GM23338 (cell line): ENCODE measurements around the gene GHSR. TPM values are rescaled to one million over a fixed set of nuclear protein-coding genes. Genes with fewer than 3 reads are reported as not detected.

Source experiments
- ATAC-seq: fragments of 200-7000 bp; cut with Tn5 transposase; 3 replicates; pipeline ENCODE4 v1.9.1; 2020
- DNase-seq: peaks from one replicate; pipeline ENCODE4 v3.0.0-alpha.2; 2015; ENCODE audit warnings: low spot score
- H2AFZ ChIP-seq: fragments of 200-600 bp; sonication (generic); 2 replicates; pipeline ENCODE4 v1.8.0; 2016; ENCODE audit warnings: antibody characterized with exemption, mild to moderate bottlenecking, moderate library complexity
- H3F3A ChIP-seq: fragments of 200-600 bp; sonication (generic); replicated peaks from 2 replicates; pipeline ENCODE4 v1.8.0; 2017; ENCODE audit warnings: antibody characterized with exemption, mixed run types, low read depth
- H3K27ac ChIP-seq: fragments of 200-600 bp; sonication (generic); 2 replicates; pipeline ENCODE4 v1.6.1; 2016; ENCODE audit warnings: low read depth
- H3K27me3 ChIP-seq: fragments of 200-600 bp; sonication (generic); 2 replicates; pipeline ENCODE4 v1.8.0; 2016; ENCODE audit warnings: mild to moderate bottlenecking, mixed run types, moderate library complexity; ENCODE audit not compliant: insufficient read depth
- H3K36me3 ChIP-seq: fragments of 200-600 bp; sonication (generic); 2 replicates; pipeline ENCODE4 v1.8.0; 2016; ENCODE audit warnings: mild to moderate bottlenecking; ENCODE audit not compliant: insufficient read depth
- H3K4me1 ChIP-seq: fragments of 200-600 bp; sonication (generic); 2 replicates; pipeline ENCODE4 v1.8.0; 2016; ENCODE audit warnings: mild to moderate bottlenecking, moderate library complexity; ENCODE audit not compliant: insufficient read depth
- H3K4me2 ChIP-seq: fragments of 200-600 bp; sonication (generic); 2 replicates; pipeline ENCODE4 v1.7.1; 2017; ENCODE audit warnings: mixed run types
- H3K4me3 ChIP-seq: fragments of 200-600 bp; sonication (generic); 2 replicates; pipeline ENCODE4 v1.6.1; 2016; ENCODE audit warnings: mixed run types
- H3K79me2 ChIP-seq: fragments of 200-600 bp; sonication (generic); replicated peaks from 2 replicates; pipeline ENCODE4 v1.8.0; 2017; ENCODE audit warnings: mild to moderate bottlenecking; ENCODE audit not compliant: insufficient read depth
- H3K9me2 ChIP-seq: fragments of 200-600 bp; sonication (generic); 2 replicates; pipeline ENCODE4 v1.8.0; 2017; ENCODE audit not compliant: insufficient read depth
- H4K20me1 ChIP-seq: fragments of 200-600 bp; sonication (generic); replicated peaks from 2 replicates; pipeline ENCODE4 v1.8.0; 2017; ENCODE audit warnings: mild to moderate bottlenecking; ENCODE audit not compliant: insufficient read depth
- H3K27ac Mint-ChIP-seq: 2 replicates; pipeline ENCODE4 v1.8.0; 2020; ENCODE audit warnings: inconsistent platforms, mild to moderate bottlenecking, moderate library complexity, mixed read lengths
- H3K27me3 Mint-ChIP-seq: 3 replicates; pipeline ENCODE4 v1.8.0; 2022; ENCODE audit warnings: low read depth, mild to moderate bottlenecking, moderate library complexity, mixed read lengths, inconsistent platforms; ENCODE audit not compliant: insufficient read depth, poor library complexity
- H3K36me3 Mint-ChIP-seq: 3 replicates; pipeline ENCODE4 v1.8.0; 2021; ENCODE audit warnings: low read depth, mild to moderate bottlenecking, inconsistent platforms, moderate library complexity, mixed read lengths
- H3K4me1 Mint-ChIP-seq: 3 replicates; pipeline ENCODE4 v1.8.0; 2020; ENCODE audit warnings: mild to moderate bottlenecking, inconsistent platforms, mixed read lengths
- H3K4me3 Mint-ChIP-seq: 3 replicates; pipeline ENCODE4 v1.8.0; 2021; ENCODE audit warnings: moderate library complexity, mild to moderate bottlenecking, inconsistent platforms, mixed read lengths
- H3K9me3 Mint-ChIP-seq: 3 replicates; pipeline ENCODE4 v1.8.0; 2020; ENCODE audit warnings: moderate library complexity, mild to moderate bottlenecking, inconsistent platforms, mixed read lengths
- CREB1 ChIP-seq: fragments of 250-450 bp; sonication (Bioruptor Pico); IDR thresholded peaks from 2 replicates; pipeline ENCODE4 v1.5.0; 2020; ENCODE audit warnings: low read depth, mild to moderate bottlenecking, moderate library complexity
- EZH2 ChIP-seq: fragments of 200-600 bp; sonication (generic); IDR thresholded peaks from one replicate; pipeline ENCODE4 v1.8.0; 2017; ENCODE audit warnings: antibody characterized with exemption, mild to moderate bottlenecking, low read depth; ENCODE audit not compliant: unreplicated experiment
- EZH2phosphoT487 ChIP-seq: fragments of 200-600 bp; sonication (generic); IDR thresholded peaks from one replicate; pipeline ENCODE4 v1.8.1; 2018; ENCODE audit warnings: antibody characterized with exemption; ENCODE audit not compliant: unreplicated experiment
- JUNB ChIP-seq: IDR thresholded peaks from one replicate; pipeline ENCODE4 v1.6.1; 2016; ENCODE audit warnings: antibody characterized with exemption; ENCODE audit not compliant: unreplicated experiment
- NANOG ChIP-seq: IDR thresholded peaks from 2 replicates; pipeline ENCODE4 v1.6.1; 2016; ENCODE audit warnings: antibody characterized with exemption, borderline replicate concordance
- POLR2AphosphoS5 ChIP-seq: IDR thresholded peaks from 2 replicates; pipeline ENCODE4 v1.6.1; 2016; ENCODE audit warnings: antibody characterized with exemption, low read depth
- STAT1 ChIP-seq: IDR thresholded peaks from one replicate; pipeline ENCODE4 v1.6.1; 2016; ENCODE audit warnings: antibody characterized with exemption; ENCODE audit not compliant: unreplicated experiment
- ZNF114 ChIP-seq: fragments of 250-450 bp; sonication (Bioruptor Pico); IDR thresholded peaks from 2 replicates; pipeline ENCODE4 v1.5.0; 2020; ENCODE audit warnings: mild to moderate bottlenecking, moderate library complexity
- ZNF331 ChIP-seq: fragments of 250-450 bp; sonication (Bioruptor Pico); IDR thresholded peaks from 2 replicates; pipeline ENCODE4 v1.5.0; 2020; ENCODE audit warnings: low read depth, mild to moderate bottlenecking, moderate library complexity
- polyA plus RNA-seq: library from polyadenylated mRNA; unstranded; fragments of >200 nt; fragmentation: Nextera tagmentation; extraction: Ambion mirVana; gene quantifications from 2 replicates; pipeline ENCODE4 v1.2.1, GENCODE V29; 2016
- total RNA-seq: library from RNA; depleted of rRNA; stranded (reverse); fragments of >200 nt; shearing (Covaris generic); gene quantifications from 2 replicates; pipeline ENCODE4 v1.2.3, GENCODE V29; 2014
- TF ChIP-seq, protein P1 (sequence below): IDR thresholded peaks from one replicate; pipeline ENCODE4 v1.6.1; 2018; ENCODE audit warnings: antibody characterized with exemption; ENCODE audit not compliant: unreplicated experiment
- TF ChIP-seq, protein P2 (sequence below), 2 experiments: fragments of 200-600 bp in 1 of 2; sonication (generic) in 1 of 2; conservative IDR thresholded peaks; 2 replicates each; pipeline versions ENCODE4 v1.5.1 to v1.6.1; 2016 to 2017; ENCODE audit warnings: antibody characterized with exemption in 2 of 2, low read depth in 2 of 2, mild to moderate bottlenecking in 2 of 2, moderate library complexity in 1 of 2
- TF ChIP-seq, protein P3 (sequence below): fragments of 250-450 bp; sonication (Bioruptor Pico); IDR thresholded peaks from 2 replicates; pipeline ENCODE4 v1.5.0; 2020; ENCODE audit warnings: mild to moderate bottlenecking, moderate library complexity
- TF ChIP-seq, protein P4 (sequence below): IDR thresholded peaks from 2 replicates; pipeline ENCODE4 v1.6.1; 2016; ENCODE audit warnings: antibody characterized with exemption

The GHSR gene
- total and polyA plus RNA-seq, 2 experiments from 2014 or later, result not detected

DNA sequence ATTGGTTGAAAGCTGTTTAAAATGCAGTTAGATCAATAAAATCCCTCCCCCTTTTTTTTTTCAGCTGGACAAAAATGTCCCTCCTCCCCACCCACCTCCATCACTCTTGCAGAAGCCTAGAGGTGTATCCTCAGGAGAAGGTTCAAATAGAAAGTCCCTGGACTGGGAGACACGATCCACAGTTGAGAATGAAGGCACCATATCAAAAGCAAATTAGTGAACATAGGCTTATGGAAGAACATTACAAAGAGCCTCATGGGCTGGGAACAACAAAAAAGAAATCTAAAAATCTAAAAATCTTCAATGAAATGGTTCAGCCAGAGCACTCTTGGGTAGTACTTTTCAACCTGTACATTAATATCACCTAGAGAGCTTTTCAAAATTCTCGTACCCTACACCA, 46.2 kb downstream of the GHSR start:
- no peaks in the 10 kb centered on the region for H3K4me1 ChIP-seq
- no peak overlapping the region for H3K4me3 ChIP-seq
- Mint-ChIP-seq H3K4me1 (no peaks in the 10 kb centered on the region), H3K27me3 (peaks cover 3% of the 10 kb centered on the region), H3K4me3 (no peak overlapping the region), H3K9me3 (peaks cover 5% of the 10 kb centered on the region; the same call in 1 of the 3 replicates), H3K27ac (no peak overlapping the region), H3K36me3 (peaks cover 26% of the 10 kb centered on the region)
- no peak overlapping the region for H2AFZ ChIP-seq
- no peaks in the 10 kb centered on the region for H4K20me1 ChIP-seq
- H3K36me3 ChIP-seq, result no peaks in the 10 kb centered on the region
- H3K27me3 ChIP-seq, result no peaks in the 10 kb centered on the region
- no peaks in the 10 kb centered on the region for H3K9me2 ChIP-seq
- TF ChIP-seq EZH2phosphoT487 (no peak), EZH2 (no peak), NANOG (no peak), ZNF114 (CRISPR knock-in tag) (no peak), POLR2AphosphoS5 (no peak), ZNF331 (CRISPR knock-in tag) (no peak), STAT1 (no peak), JUNB (no peak), CREB1 (CRISPR knock-in tag) (no peak)
- TF ChIP-seq, protein P1, sequence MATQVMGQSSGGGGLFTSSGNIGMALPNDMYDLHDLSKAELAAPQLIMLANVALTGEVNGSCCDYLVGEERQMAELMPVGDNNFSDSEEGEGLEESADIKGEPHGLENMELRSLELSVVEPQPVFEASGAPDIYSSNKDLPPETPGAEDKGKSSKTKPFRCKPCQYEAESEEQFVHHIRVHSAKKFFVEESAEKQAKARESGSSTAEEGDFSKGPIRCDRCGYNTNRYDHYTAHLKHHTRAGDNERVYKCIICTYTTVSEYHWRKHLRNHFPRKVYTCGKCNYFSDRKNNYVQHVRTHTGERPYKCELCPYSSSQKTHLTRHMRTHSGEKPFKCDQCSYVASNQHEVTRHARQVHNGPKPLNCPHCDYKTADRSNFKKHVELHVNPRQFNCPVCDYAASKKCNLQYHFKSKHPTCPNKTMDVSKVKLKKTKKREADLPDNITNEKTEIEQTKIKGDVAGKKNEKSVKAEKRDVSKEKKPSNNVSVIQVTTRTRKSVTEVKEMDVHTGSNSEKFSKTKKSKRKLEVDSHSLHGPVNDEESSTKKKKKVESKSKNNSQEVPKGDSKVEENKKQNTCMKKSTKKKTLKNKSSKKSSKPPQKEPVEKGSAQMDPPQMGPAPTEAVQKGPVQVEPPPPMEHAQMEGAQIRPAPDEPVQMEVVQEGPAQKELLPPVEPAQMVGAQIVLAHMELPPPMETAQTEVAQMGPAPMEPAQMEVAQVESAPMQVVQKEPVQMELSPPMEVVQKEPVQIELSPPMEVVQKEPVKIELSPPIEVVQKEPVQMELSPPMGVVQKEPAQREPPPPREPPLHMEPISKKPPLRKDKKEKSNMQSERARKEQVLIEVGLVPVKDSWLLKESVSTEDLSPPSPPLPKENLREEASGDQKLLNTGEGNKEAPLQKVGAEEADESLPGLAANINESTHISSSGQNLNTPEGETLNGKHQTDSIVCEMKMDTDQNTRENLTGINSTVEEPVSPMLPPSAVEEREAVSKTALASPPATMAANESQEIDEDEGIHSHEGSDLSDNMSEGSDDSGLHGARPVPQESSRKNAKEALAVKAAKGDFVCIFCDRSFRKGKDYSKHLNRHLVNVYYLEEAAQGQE, result no peak
- TF ChIP-seq, protein P2, sequence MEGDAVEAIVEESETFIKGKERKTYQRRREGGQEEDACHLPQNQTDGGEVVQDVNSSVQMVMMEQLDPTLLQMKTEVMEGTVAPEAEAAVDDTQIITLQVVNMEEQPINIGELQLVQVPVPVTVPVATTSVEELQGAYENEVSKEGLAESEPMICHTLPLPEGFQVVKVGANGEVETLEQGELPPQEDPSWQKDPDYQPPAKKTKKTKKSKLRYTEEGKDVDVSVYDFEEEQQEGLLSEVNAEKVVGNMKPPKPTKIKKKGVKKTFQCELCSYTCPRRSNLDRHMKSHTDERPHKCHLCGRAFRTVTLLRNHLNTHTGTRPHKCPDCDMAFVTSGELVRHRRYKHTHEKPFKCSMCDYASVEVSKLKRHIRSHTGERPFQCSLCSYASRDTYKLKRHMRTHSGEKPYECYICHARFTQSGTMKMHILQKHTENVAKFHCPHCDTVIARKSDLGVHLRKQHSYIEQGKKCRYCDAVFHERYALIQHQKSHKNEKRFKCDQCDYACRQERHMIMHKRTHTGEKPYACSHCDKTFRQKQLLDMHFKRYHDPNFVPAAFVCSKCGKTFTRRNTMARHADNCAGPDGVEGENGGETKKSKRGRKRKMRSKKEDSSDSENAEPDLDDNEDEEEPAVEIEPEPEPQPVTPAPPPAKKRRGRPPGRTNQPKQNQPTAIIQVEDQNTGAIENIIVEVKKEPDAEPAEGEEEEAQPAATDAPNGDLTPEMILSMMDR (conservative IDR thresholded peaks at IDR 0.05; ENCODE audit: low read depth in 2 of 2), result no peak
- TF ChIP-seq, protein P3, sequence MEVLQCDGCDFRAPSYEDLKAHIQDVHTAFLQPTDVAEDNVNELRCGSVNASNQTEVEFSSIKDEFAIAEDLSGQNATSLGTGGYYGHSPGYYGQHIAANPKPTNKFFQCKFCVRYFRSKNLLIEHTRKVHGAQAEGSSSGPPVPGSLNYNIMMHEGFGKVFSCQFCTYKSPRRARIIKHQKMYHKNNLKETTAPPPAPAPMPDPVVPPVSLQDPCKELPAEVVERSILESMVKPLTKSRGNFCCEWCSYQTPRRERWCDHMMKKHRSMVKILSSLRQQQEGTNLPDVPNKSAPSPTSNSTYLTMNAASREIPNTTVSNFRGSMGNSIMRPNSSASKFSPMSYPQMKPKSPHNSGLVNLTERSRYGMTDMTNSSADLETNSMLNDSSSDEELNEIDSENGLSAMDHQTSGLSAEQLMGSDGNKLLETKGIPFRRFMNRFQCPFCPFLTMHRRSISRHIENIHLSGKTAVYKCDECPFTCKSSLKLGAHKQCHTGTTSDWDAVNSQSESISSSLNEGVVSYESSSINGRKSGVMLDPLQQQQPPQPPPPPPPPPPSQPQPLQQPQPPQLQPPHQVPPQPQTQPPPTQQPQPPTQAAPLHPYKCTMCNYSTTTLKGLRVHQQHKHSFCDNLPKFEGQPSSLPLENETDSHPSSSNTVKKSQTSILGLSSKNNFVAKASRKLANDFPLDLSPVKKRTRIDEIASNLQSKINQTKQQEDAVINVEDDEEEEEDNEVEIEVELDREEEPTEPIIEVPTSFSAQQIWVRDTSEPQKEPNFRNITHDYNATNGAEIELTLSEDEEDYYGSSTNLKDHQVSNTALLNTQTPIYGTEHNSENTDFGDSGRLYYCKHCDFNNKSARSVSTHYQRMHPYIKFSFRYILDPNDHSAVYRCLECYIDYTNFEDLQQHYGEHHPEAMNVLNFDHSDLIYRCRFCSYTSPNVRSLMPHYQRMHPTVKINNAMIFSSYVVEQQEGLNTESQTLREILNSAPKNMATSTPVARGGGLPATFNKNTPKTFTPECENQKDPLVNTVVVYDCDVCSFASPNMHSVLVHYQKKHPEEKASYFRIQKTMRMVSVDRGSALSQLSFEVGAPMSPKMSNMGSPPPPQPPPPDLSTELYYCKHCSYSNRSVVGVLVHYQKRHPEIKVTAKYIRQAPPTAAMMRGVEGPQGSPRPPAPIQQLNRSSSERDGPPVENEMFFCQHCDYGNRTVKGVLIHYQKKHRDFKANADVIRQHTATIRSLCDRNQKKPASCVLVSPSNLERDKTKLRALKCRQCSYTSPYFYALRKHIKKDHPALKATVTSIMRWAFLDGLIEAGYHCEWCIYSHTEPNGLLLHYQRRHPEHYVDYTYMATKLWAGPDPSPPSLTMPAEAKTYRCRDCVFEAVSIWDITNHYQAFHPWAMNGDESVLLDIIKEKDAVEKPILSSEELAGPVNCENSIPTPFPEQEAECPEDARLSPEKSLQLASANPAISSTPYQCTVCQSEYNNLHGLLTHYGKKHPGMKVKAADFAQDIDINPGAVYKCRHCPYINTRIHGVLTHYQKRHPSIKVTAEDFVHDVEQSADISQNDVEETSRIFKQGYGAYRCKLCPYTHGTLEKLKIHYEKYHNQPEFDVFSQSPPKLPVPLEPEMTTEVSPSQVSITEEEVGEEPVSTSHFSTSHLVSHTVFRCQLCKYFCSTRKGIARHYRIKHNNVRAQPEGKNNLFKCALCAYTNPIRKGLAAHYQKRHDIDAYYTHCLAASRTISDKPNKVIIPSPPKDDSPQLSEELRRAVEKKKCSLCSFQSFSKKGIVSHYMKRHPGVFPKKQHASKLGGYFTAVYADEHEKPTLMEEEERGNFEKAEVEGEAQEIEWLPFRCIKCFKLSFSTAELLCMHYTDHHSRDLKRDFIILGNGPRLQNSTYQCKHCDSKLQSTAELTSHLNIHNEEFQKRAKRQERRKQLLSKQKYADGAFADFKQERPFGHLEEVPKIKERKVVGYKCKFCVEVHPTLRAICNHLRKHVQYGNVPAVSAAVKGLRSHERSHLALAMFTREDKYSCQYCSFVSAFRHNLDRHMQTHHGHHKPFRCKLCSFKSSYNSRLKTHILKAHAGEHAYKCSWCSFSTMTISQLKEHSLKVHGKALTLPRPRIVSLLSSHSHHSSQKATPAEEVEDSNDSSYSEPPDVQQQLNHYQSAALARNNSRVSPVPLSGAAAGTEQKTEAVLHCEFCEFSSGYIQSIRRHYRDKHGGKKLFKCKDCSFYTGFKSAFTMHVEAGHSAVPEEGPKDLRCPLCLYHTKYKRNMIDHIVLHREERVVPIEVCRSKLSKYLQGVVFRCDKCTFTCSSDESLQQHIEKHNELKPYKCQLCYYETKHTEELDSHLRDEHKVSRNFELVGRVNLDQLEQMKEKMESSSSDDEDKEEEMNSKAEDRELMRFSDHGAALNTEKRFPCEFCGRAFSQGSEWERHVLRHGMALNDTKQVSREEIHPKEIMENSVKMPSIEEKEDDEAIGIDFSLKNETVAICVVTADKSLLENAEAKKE (CRISPR knock-in tag), result no peak
- TF ChIP-seq, protein P4, sequence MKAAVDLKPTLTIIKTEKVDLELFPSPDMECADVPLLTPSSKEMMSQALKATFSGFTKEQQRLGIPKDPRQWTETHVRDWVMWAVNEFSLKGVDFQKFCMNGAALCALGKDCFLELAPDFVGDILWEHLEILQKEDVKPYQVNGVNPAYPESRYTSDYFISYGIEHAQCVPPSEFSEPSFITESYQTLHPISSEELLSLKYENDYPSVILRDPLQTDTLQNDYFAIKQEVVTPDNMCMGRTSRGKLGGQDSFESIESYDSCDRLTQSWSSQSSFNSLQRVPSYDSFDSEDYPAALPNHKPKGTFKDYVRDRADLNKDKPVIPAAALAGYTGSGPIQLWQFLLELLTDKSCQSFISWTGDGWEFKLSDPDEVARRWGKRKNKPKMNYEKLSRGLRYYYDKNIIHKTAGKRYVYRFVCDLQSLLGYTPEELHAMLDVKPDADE, result no peak
- H3K27ac ChIP-seq, result no peak overlapping the region
- no peaks in the 10 kb centered on the region for H3K79me2 ChIP-seq
- DNase-seq, result no peak
- H3F3A ChIP-seq, result no peaks in the 10 kb centered on the region
- no peak for ATAC-seq
- no peak overlapping the region for H3K4me2 ChIP-seq
